Mesendoderm (in vitro differentiated cells): ENCODE data around the gene KRTAP5-7.
"Not testable (repeated sequence)": the region's sequence is repeated elsewhere in the genome, so short reads cannot be mapped to it uniquely, and the experiment has no call there.

Experiments used
- DNase-seq: peaks from one replicate; pipeline ENCODE4 v3.0.0; 2013
- H2AK5ac ChIP-seq: 2 replicates; pipeline ENCODE4 v1.6.1; 2013; ENCODE audit warnings: low read length, inconsistent platforms
- H2BK120ac ChIP-seq: 2 replicates; pipeline ENCODE4 v1.6.1; 2013; ENCODE audit warnings: low read depth, mild to moderate bottlenecking, low read length, moderate library complexity, mixed read lengths
- H2BK15ac ChIP-seq: replicated peaks from 2 replicates; pipeline ENCODE4 v1.6.1; 2013; ENCODE audit warnings: low read depth, mild to moderate bottlenecking, moderate library complexity
- H2BK5ac ChIP-seq: 2 replicates; pipeline ENCODE4 v1.6.1; 2013; ENCODE audit warnings: low read length, inconsistent platforms
- H3K18ac ChIP-seq: 2 replicates; pipeline ENCODE4 v1.6.1; 2013; ENCODE audit warnings: mild to moderate bottlenecking, low read length, mixed read lengths
- H3K23ac ChIP-seq: one replicate; pipeline ENCODE4 v1.6.1; 2013; ENCODE audit warnings: low read length
- H3K27ac ChIP-seq: 2 replicates; pipeline ENCODE4 v1.5.1; 2013; ENCODE audit warnings: low read depth, mild to moderate bottlenecking, inconsistent platforms, low read length, moderate library complexity
- H3K27me3 ChIP-seq: 2 replicates; pipeline ENCODE4 v1.6.1; 2013; ENCODE audit warnings: low read length, control low read depth, mild to moderate bottlenecking, inconsistent platforms; ENCODE audit not compliant: insufficient read depth, poor library complexity
- H3K36me3 ChIP-seq: 2 replicates; pipeline ENCODE4 v1.6.1; 2013; ENCODE audit warnings: low read length, inconsistent platforms; ENCODE audit not compliant: control insufficient read depth, insufficient read depth
- H3K4ac ChIP-seq: one replicate; pipeline ENCODE4 v1.6.1; 2013; ENCODE audit warnings: low read depth, mild to moderate bottlenecking, low read length, moderate library complexity
- H3K4me1 ChIP-seq: 2 replicates; pipeline ENCODE4 v1.6.1; 2013; ENCODE audit warnings: low read depth, low read length, inconsistent platforms; ENCODE audit not compliant: control insufficient read depth
- H3K4me2 ChIP-seq: 2 replicates; pipeline ENCODE4 v1.6.1; 2013; ENCODE audit warnings: low read length
- H3K4me3 ChIP-seq: 2 replicates; pipeline ENCODE4 v1.5.1; 2013; ENCODE audit warnings: mild to moderate bottlenecking, low read length
- H3K56ac ChIP-seq: one replicate; pipeline ENCODE4 v1.6.1; 2013; ENCODE audit warnings: low read length
- H3K79me1 ChIP-seq: 2 replicates; pipeline ENCODE4 v1.6.1; 2013; ENCODE audit warnings: low read length, inconsistent platforms
- H3K79me2 ChIP-seq: 2 replicates; pipeline ENCODE4 v1.6.1; 2013; ENCODE audit warnings: mild to moderate bottlenecking, low read length; ENCODE audit not compliant: control insufficient read depth, insufficient read depth
- H3K9ac ChIP-seq: 2 replicates; pipeline ENCODE4 v1.6.1; 2013; ENCODE audit warnings: low read length, inconsistent platforms
- H4K5ac ChIP-seq: one replicate; pipeline ENCODE4 v1.6.1; 2013; ENCODE audit warnings: low read length
- H4K8ac ChIP-seq: one replicate; pipeline ENCODE4 v1.6.1; 2013; ENCODE audit warnings: low read depth, mild to moderate bottlenecking, control low read depth, low read length, moderate library complexity
- WGBS: extraction: QIAGEN DNeasy Blood & Tissue Kit; methylation state at CpG from one replicate; pipeline ENCODE4 v1.1.7; 2013; ENCODE audit warnings: low lambda C conversion rate, missing lambda C conversion rate; ENCODE audit not compliant: insufficient coverage; ENCODE audit errors: extremely low coverage; 5-methylcytosine and 5-hydroxymethylcytosine counted together

The KRTAP5-7 gene

DNA sequence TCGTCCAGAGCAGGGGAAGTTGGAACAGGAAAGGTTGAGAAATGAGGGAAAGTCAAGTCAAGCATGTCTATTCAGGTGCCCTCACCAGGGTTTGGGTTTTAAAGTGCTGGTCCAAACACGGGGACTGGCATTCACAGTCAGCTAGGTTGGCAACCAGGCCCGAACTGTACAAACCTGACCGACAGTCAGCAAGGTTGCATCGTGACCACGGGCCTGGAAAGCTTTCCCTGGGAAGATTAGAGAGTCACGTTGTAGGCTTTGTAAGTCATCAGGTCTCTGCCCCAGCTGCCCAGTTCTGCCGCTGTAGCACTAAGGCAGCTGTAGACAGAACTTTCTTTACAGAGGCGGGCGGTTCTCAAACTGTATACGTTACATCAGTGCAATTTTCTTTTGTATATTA lies 45.7 kb downstream of the KRTAP5-7 start:
- H3K27me3 ChIP-seq = no peaks in the 10 kb centered on the region
- H3K4me3 ChIP-seq = no peak overlapping the region
- H3K18ac ChIP-seq = no peak overlapping the region
- H3K79me1 ChIP-seq = no peaks in the 10 kb centered on the region
- no peak overlapping the region for H4K5ac ChIP-seq
- H2AK5ac ChIP-seq = peak overlapping the region; percentile 50
- no peak overlapping the region for H2BK5ac ChIP-seq
- no peaks in the 10 kb centered on the region for H3K4me1 ChIP-seq
- H3K4me2 ChIP-seq = no peak overlapping the region
- H3K4ac ChIP-seq = no peak overlapping the region
- WGBS = no CpG with 5 or more reads among the region's 11 CpGs
- H3K79me2 ChIP-seq = no peaks in the 10 kb centered on the region
- no peak overlapping the region for H2BK120ac ChIP-seq
- H3K36me3 ChIP-seq = no peaks in the 10 kb centered on the region
- no peak overlapping the region for H4K8ac ChIP-seq
- no peak overlapping the region for H3K9ac ChIP-seq
- no peak overlapping the region for H3K23ac ChIP-seq
- no peak overlapping the region for H3K56ac ChIP-seq
- DNase-seq = no peak
- no peak overlapping the region for H3K27ac ChIP-seq
- no peak overlapping the region for H2BK15ac ChIP-seq

- Histone ChIP-seq H2BK120ac (no peak overlapping the region), H2AK5ac (no peak overlapping the region), H3K4ac (no peak overlapping the region), H3K9ac (no peak overlapping the region), H3K27me3 (no peaks in the 10 kb centered on the region), H2BK5ac (no peak overlapping the region), H3K79me2 (no peaks in the 10 kb centered on the region), H4K5ac (no peak overlapping the region), H2BK15ac (no peak overlapping the region), H3K56ac (no peak overlapping the region), H4K8ac (no peak overlapping the region), H3K4me3 (no peak overlapping the region), H3K4me2 (no peak overlapping the region), H3K18ac (no peak overlapping the region), H3K27ac (no peak overlapping the region), H3K4me1 (no peaks in the 10 kb centered on the region), H3K23ac (no peak overlapping the region), H3K79me1 (no peaks in the 10 kb centered on the region), H3K36me3 (no peaks in the 10 kb centered on the region)
- no CpG with 5 or more reads among the region's 5 CpGs for WGBS
- DNase-seq = no peak
These were observed 47.4 kb downstream of the KRTAP5-7 start for GRCh38 chr11:71574418-71574817.

- Histone ChIP-seq H3K27me3 (no peaks in the 10 kb centered on the region), H3K36me3 (no peaks in the 10 kb centered on the region), H3K23ac (no peak overlapping the region), H3K4ac (no peak overlapping the region), H3K56ac (no peak overlapping the region), H3K4me3 (no peak overlapping the region), H2BK120ac (no peak overlapping the region), H3K4me1 (no peaks in the 10 kb centered on the region), H3K18ac (no peak overlapping the region), H4K5ac (no peak overlapping the region), H2BK5ac (no peak overlapping the region), H2BK15ac (no peak overlapping the region), H3K79me1 (no peaks in the 10 kb centered on the region), H3K79me2 (no peaks in the 10 kb centered on the region), H2AK5ac (no peak overlapping the region), H3K9ac (no peak overlapping the region), H3K4me2 (no peak overlapping the region), H3K27ac (no peak overlapping the region), H4K8ac (no peak overlapping the region)
- WGBS = no CpG with 5 or more reads among the region's 4 CpGs
- DNase-seq = no peak
These were observed 48.8 kb downstream of the KRTAP5-7 start for GRCh38 chr11:71575723-71576424.

DNA sequence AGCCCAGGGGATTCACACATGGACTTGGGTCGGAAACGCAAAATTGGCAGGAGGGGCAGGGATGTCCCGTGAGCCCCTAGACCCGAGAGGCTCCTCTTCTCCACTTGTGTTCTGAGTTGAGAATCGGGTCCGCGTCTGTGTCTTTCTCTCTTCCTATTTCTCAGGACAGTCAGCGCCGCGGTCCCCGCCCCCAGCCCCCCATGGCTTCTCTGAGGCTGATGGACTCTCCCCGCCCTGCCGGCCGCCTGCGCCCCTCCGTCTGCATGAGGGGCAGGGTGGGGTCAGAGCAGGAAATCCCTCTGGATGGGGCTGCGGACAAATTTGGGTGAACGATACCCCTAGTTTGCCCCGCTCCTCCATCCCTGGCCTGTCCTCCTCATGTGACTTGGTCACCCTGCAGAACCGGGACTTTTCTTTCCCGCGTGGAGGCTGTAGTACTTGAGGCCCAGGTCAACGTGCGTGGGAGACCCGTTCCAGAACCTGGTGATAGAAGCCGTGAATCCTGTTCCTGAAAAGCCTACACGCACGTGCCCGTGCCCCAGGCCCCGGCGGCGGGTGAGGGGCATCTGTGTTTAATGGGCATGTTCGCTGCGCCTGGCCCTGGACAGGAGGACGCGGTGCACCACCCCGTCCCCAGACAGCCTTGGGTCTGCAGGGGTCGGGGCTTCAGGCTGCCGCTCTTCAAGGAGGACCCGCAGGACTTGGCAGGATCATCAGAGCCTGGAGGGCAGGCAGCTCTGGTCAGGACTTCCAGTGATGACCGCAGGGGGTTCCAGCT lies 49.8 kb downstream of the KRTAP5-7 start:
- H3K27ac ChIP-seq, H3K79me2 ChIP-seq, H2BK5ac ChIP-seq, H3K23ac ChIP-seq, H3K4me1 ChIP-seq, H3K56ac ChIP-seq, H3K18ac ChIP-seq, H2AK5ac ChIP-seq, H2BK120ac ChIP-seq, DNase-seq, H3K4me2 ChIP-seq, H3K79me1 ChIP-seq, H3K36me3 ChIP-seq, H4K5ac ChIP-seq, H2BK15ac ChIP-seq, H3K27me3 ChIP-seq, H3K4me3 ChIP-seq, H3K9ac ChIP-seq, H4K8ac ChIP-seq, H3K4ac ChIP-seq: not testable (repeated sequence)
- no CpG with 5 or more reads among the region's 41 CpGs for WGBS

DNA sequence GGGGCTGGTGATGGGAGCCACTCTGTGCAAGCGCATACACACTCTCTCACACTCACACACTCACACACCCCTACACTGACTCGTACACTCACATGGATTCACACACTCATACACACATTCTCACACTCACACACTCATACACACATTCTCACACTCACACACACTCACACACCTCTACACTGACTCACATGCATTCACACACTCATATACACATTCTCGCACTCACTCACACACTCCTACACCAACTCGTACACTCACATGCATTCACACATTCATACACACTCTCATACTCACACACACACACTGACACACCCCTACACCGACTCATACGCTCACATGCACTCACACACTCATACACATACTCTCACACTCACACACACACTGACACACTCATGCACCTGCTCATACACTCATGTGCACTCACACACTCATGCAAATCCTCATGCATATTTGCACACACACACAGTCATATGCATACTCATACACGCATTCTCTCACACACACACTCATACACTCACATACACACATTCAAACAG lies 50.5 kb downstream of the KRTAP5-7 start:
- Histone ChIP-seq H3K23ac (no peak overlapping the region), H3K4me3 (no peak overlapping the region), H3K9ac (no peak overlapping the region), H3K56ac (no peak overlapping the region), H2BK15ac (no peak overlapping the region), H4K8ac (no peak overlapping the region), H2BK120ac (no peak overlapping the region), H3K4ac (no peak overlapping the region), H2BK5ac (no peak overlapping the region), H3K27ac (no peak overlapping the region), H3K36me3 (no peaks in the 10 kb centered on the region), H3K79me1 (no peaks in the 10 kb centered on the region), H3K4me2 (no peak overlapping the region), H3K18ac (no peak overlapping the region), H4K5ac (no peak overlapping the region), H3K4me1 (no peaks in the 10 kb centered on the region), H2AK5ac (no peak overlapping the region), H3K79me2 (no peaks in the 10 kb centered on the region), H3K27me3 (no peaks in the 10 kb centered on the region)
- 100% methylated on average over 5 of the region's 7 CpGs for WGBS
- no peak for DNase-seq
